Transverse colon (tissue), 4 donors: Measurements from ENCODE around the gene RNF144A.

Experiments
- EP300 ChIP-seq: sonication (generic); formaldehyde crosslinking; IDR thresholded peaks from one replicate; pipeline ENCODE4 v1.6.1; 2017; ENCODE audit warnings: antibody characterized with exemption, low read depth
- POLR2A ChIP-seq: fragments of 450-650 bp; IDR thresholded peaks from one replicate; pipeline ENCODE4 v1.6.1; 2016; ENCODE audit warnings: antibody characterized with exemption, mild to moderate bottlenecking, moderate library complexity
- POLR2AphosphoS5 ChIP-seq, 3 donors: sonication (generic); formaldehyde crosslinking; IDR thresholded peaks; one replicate each; pipeline ENCODE4 v1.6.1; 2016; ENCODE audit warnings: antibody characterized with exemption in 3 of 3
- TF ChIP-seq, protein P1 (sequence below), 5 experiments: fragments of 200-600 bp in 3 of 5; fragments of 450-650 bp in 2 of 5; sonication (generic) in 3 of 5; IDR thresholded peaks; 1 replicate in 2 of 5; 2 replicates in 3 of 5; pipeline ENCODE4 v1.5.1; 2016 to 2017; ENCODE audit warnings: antibody characterized with exemption in 5 of 5, inconsistent platforms in 3 of 5, mild to moderate bottlenecking in 2 of 5, moderate library complexity in 1 of 5

DNA sequence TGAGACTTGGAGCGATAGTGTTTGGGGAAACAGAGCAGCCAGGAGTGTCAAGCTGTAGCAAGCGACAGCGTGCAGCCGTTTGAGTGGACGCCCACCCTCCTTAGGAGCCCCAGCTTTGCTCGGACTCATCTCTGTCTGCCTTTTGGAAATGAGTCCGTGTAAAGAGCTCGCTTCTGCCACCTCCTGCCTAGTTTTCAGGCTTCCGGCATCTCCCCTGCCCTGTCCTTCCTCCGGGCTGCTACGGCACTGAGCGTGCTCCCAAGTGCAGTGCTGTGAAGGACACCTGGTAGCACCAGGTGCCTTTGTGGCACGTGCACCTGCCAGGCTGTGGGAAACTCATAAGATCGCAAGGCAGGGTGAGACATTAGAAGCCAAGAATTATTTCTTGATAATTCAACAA lies 117.1 kb downstream of the RNF144A start:
- TF ChIP-seq POLR2A (no peak), POLR2AphosphoS5 (IDR thresholded peaks at IDR 0.05) (no peak), EP300 (no peak)
- TF ChIP-seq, protein P1, sequence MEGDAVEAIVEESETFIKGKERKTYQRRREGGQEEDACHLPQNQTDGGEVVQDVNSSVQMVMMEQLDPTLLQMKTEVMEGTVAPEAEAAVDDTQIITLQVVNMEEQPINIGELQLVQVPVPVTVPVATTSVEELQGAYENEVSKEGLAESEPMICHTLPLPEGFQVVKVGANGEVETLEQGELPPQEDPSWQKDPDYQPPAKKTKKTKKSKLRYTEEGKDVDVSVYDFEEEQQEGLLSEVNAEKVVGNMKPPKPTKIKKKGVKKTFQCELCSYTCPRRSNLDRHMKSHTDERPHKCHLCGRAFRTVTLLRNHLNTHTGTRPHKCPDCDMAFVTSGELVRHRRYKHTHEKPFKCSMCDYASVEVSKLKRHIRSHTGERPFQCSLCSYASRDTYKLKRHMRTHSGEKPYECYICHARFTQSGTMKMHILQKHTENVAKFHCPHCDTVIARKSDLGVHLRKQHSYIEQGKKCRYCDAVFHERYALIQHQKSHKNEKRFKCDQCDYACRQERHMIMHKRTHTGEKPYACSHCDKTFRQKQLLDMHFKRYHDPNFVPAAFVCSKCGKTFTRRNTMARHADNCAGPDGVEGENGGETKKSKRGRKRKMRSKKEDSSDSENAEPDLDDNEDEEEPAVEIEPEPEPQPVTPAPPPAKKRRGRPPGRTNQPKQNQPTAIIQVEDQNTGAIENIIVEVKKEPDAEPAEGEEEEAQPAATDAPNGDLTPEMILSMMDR (IDR thresholded peaks at IDR 0.05), result no peak
